Neural progenitor cell (in vitro differentiated cells): Measurements from ENCODE around the gene ZBTB20. TPM values are rescaled to one million over a fixed set of nuclear protein-coding genes. Genes with fewer than 3 reads are reported as not detected.
"Not testable (repeated sequence)": the region's sequence is repeated elsewhere in the genome, so short reads cannot be mapped to it uniquely, and the experiment has no call there.

Experiments used
- DNase-seq: peaks from one replicate; pipeline ENCODE4 v3.0.0-alpha.2; 2016; ENCODE audit warnings: low spot score
- H2AFZ ChIP-seq: fragments of 200-600 bp; sonication (generic); replicated peaks from 2 replicates; pipeline ENCODE4 v1.6.1; 2016; ENCODE audit warnings: antibody characterized with exemption
- H3F3A ChIP-seq: fragments of 200-600 bp; sonication (generic); 2 replicates; pipeline ENCODE4 v1.6.1; 2016; ENCODE audit warnings: antibody characterized with exemption, low read depth
- H3K27ac ChIP-seq: fragments of 200-600 bp; sonication (generic); 2 replicates; pipeline ENCODE4 v1.5.1; 2016; ENCODE audit warnings: mild to moderate bottlenecking
- H3K27me3 ChIP-seq: fragments of 200-600 bp; sonication (generic); 2 replicates; pipeline ENCODE4 v1.6.1; 2016; ENCODE audit warnings: mild to moderate bottlenecking, moderate library complexity
- H3K36me3 ChIP-seq: fragments of 200-600 bp; sonication (generic); 2 replicates; pipeline ENCODE4 v1.5.1; 2016
- H3K4me1 ChIP-seq: fragments of 200-600 bp; sonication (generic); 2 replicates; pipeline ENCODE4 v1.6.1; 2016; ENCODE audit warnings: mixed run types
- H3K4me2 ChIP-seq: fragments of 200-600 bp; sonication (generic); 2 replicates; pipeline ENCODE4 v1.6.1; 2016
- H3K4me3 ChIP-seq: fragments of 200-600 bp; sonication (generic); 2 replicates; pipeline ENCODE4 v1.5.1; 2016
- H3K79me2 ChIP-seq: fragments of 200-600 bp; sonication (generic); 2 replicates; pipeline ENCODE4 v1.6.1; 2016; ENCODE audit warnings: low read depth
- H3K9ac ChIP-seq: fragments of 200-600 bp; sonication (generic); 2 replicates; pipeline ENCODE4 v1.6.1; 2016
- H3K9me3 ChIP-seq: fragments of 200-600 bp; sonication (generic); 2 replicates; pipeline ENCODE4 v1.5.1; 2016; ENCODE audit warnings: low read depth
- H4K20me1 ChIP-seq: fragments of 200-600 bp; sonication (generic); 2 replicates; pipeline ENCODE4 v1.6.1; 2016; ENCODE audit warnings: low read depth
- H3K27ac Mint-ChIP-seq: 3 replicates; pipeline ENCODE4 v1.8.0; 2021; ENCODE audit warnings: mixed read lengths
- H3K27me3 Mint-ChIP-seq: 2 replicates; pipeline ENCODE4 v1.8.0; 2022; ENCODE audit warnings: low read depth, mild to moderate bottlenecking, inconsistent platforms, moderate library complexity, mixed read lengths; ENCODE audit not compliant: insufficient read depth
- H3K36me3 Mint-ChIP-seq: 3 replicates; pipeline ENCODE4 v1.8.0; 2021; ENCODE audit warnings: mixed read lengths
- H3K4me1 Mint-ChIP-seq: 3 replicates; pipeline ENCODE4 v1.8.0; 2021; ENCODE audit warnings: mixed read lengths
- H3K4me3 Mint-ChIP-seq: 3 replicates; pipeline ENCODE4 v1.8.0; 2021; ENCODE audit warnings: mild to moderate bottlenecking, moderate library complexity, mixed read lengths
- H3K9me3 Mint-ChIP-seq: 3 replicates; pipeline ENCODE4 v1.8.0; 2020; ENCODE audit warnings: mixed read lengths
- CTCF ChIP-seq: fragments of 200-600 bp; sonication (generic); IDR thresholded peaks from 2 replicates; pipeline ENCODE4 v1.5.1; 2017; ENCODE audit warnings: antibody characterized with exemption, mild to moderate bottlenecking
- EZH2 ChIP-seq: fragments of 200-600 bp; sonication (generic); IDR thresholded peaks from 2 replicates; pipeline ENCODE4 v1.6.1; 2017; ENCODE audit warnings: antibody characterized with exemption, mild to moderate bottlenecking, moderate library complexity
- EZH2phosphoT487 ChIP-seq: fragments of 200-600 bp; sonication (generic); IDR thresholded peaks from 2 replicates; pipeline ENCODE4 v1.6.1; 2017; ENCODE audit warnings: antibody characterized with exemption
- total RNA-seq: library from RNA; depleted of rRNA; stranded (reverse); fragments of >200 nt; gene quantifications from 2 replicates; pipeline ENCODE4 v1.2.3, GENCODE V29; 2015; ENCODE audit warnings: low replicate concordance

Gene ZBTB20
- total RNA-seq, 1 donor from 2014 or later = 1.9 TPM

- no peak overlapping the region for H3K4me2 ChIP-seq
- peaks cover 5% of the 10 kb centered on the region for H3K27me3 Mint-ChIP-seq
- peaks cover 10% of the 10 kb centered on the region for H3K9me3 Mint-ChIP-seq
- H3K79me2 ChIP-seq = no peaks in the 10 kb centered on the region
- no peaks in the 10 kb centered on the region for H3K36me3 ChIP-seq
- no peaks in the 10 kb centered on the region for H3K27me3 ChIP-seq
- no peak overlapping the region for H3K4me3 ChIP-seq
- TF ChIP-seq EZH2phosphoT487 (no peak), EZH2 (no peak), CTCF (no peak)
- no peaks in the 10 kb centered on the region for H3K4me1 ChIP-seq
- H3K36me3 Mint-ChIP-seq = no peaks in the 10 kb centered on the region
- H3F3A ChIP-seq = peaks cover 6% of the 10 kb centered on the region
- no peak overlapping the region for H3K27ac ChIP-seq
- H3K9me3 ChIP-seq = peaks cover 12% of the 10 kb centered on the region
- H2AFZ ChIP-seq = no peak overlapping the region
- H3K4me3 Mint-ChIP-seq = no peak overlapping the region
- H3K9ac ChIP-seq = no peak overlapping the region
- H4K20me1 ChIP-seq = no peaks in the 10 kb centered on the region
- no peak for DNase-seq
- H3K27ac Mint-ChIP-seq = no peak overlapping the region
- peaks cover 3% of the 10 kb centered on the region for H3K4me1 Mint-ChIP-seq
Measured at GRCh38 chr3:115187149-115187757, 40.2 kb upstream of the ZBTB20 start.

- DNase-seq = no peak
- peaks cover 6% of the 10 kb centered on the region for H3F3A ChIP-seq
- peaks cover 12% of the 10 kb centered on the region for H3K9me3 ChIP-seq
- no peak overlapping the region for H3K9ac ChIP-seq
- H3K4me3 ChIP-seq = no peak overlapping the region
- H3K4me1 ChIP-seq = no peaks in the 10 kb centered on the region
- H3K36me3 Mint-ChIP-seq = no peaks in the 10 kb centered on the region
- H3K9me3 Mint-ChIP-seq = peaks cover 9% of the 10 kb centered on the region
- no peak overlapping the region for H2AFZ ChIP-seq
- no peak overlapping the region for H3K4me2 ChIP-seq
- no peak overlapping the region for H3K4me3 Mint-ChIP-seq
- peaks cover 3% of the 10 kb centered on the region for H3K4me1 Mint-ChIP-seq
- no peaks in the 10 kb centered on the region for H3K27me3 ChIP-seq
- no peak overlapping the region for H3K27ac Mint-ChIP-seq
- H3K36me3 ChIP-seq = no peaks in the 10 kb centered on the region
- H4K20me1 ChIP-seq = no peaks in the 10 kb centered on the region
- H3K79me2 ChIP-seq = no peaks in the 10 kb centered on the region
- no peak for TF ChIP-seq EZH2
- TF ChIP-seq EZH2phosphoT487 = no peak
- H3K27ac ChIP-seq = no peak overlapping the region
- peaks cover 5% of the 10 kb centered on the region for H3K27me3 Mint-ChIP-seq
Measured at GRCh38 chr3:115186351-115187148, 39.5 kb upstream of the ZBTB20 start.

GRCh38 chr3:115184859-115185572 is 37.9 kb upstream of the ZBTB20 start:
- H3K4me3 ChIP-seq, H3K27ac Mint-ChIP-seq, H3K9ac ChIP-seq, H3K36me3 ChIP-seq, H3K4me1 Mint-ChIP-seq, H3K27ac ChIP-seq, H3K79me2 ChIP-seq, H3K9me3 Mint-ChIP-seq, H3K27me3 Mint-ChIP-seq, DNase-seq, H3K9me3 ChIP-seq, H3K4me1 ChIP-seq, H3K4me2 ChIP-seq, H2AFZ ChIP-seq, H3F3A ChIP-seq, H3K4me3 Mint-ChIP-seq, H3K27me3 ChIP-seq, H4K20me1 ChIP-seq, H3K36me3 Mint-ChIP-seq: not testable (repeated sequence)

GRCh38 chr3:115178930-115179329 is 31.8 kb upstream of the ZBTB20 start:
- H4K20me1 ChIP-seq, H3K27me3 Mint-ChIP-seq, H3K4me1 ChIP-seq, H3K9me3 ChIP-seq, H3K4me3 Mint-ChIP-seq, H2AFZ ChIP-seq, DNase-seq, H3K79me2 ChIP-seq, H3K4me3 ChIP-seq, H3K27me3 ChIP-seq, H3K27ac ChIP-seq, H3K27ac Mint-ChIP-seq, H3K36me3 Mint-ChIP-seq, H3K4me2 ChIP-seq, H3F3A ChIP-seq, H3K4me1 Mint-ChIP-seq, H3K36me3 ChIP-seq, H3K9ac ChIP-seq: not testable (repeated sequence)
- H3K9me3 Mint-ChIP-seq = peaks cover 10% of the 10 kb centered on the region
